AG09319 (cell line): ENCODE data around the gene CCT2.

Source experiments
- DNase-seq: peaks from one replicate; pipeline ENCODE4 v3.0.0-alpha.2; 2010; ENCODE audit warnings: low read depth; ENCODE audit errors: extremely low read depth
- TF ChIP-seq, protein P1 (sequence below): IDR thresholded peaks from 2 replicates; pipeline ENCODE4 v1.5.1; 2011; ENCODE audit warnings: low read depth, mild to moderate bottlenecking, inconsistent platforms, low read length, moderate library complexity

Gene CCT2

GRCh38 chr12:69620921-69621320, 35.7 kb downstream of the CCT2 start:
- TF ChIP-seq, protein P1, sequence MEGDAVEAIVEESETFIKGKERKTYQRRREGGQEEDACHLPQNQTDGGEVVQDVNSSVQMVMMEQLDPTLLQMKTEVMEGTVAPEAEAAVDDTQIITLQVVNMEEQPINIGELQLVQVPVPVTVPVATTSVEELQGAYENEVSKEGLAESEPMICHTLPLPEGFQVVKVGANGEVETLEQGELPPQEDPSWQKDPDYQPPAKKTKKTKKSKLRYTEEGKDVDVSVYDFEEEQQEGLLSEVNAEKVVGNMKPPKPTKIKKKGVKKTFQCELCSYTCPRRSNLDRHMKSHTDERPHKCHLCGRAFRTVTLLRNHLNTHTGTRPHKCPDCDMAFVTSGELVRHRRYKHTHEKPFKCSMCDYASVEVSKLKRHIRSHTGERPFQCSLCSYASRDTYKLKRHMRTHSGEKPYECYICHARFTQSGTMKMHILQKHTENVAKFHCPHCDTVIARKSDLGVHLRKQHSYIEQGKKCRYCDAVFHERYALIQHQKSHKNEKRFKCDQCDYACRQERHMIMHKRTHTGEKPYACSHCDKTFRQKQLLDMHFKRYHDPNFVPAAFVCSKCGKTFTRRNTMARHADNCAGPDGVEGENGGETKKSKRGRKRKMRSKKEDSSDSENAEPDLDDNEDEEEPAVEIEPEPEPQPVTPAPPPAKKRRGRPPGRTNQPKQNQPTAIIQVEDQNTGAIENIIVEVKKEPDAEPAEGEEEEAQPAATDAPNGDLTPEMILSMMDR: no peak
- DNase-seq: no peak

DNA sequence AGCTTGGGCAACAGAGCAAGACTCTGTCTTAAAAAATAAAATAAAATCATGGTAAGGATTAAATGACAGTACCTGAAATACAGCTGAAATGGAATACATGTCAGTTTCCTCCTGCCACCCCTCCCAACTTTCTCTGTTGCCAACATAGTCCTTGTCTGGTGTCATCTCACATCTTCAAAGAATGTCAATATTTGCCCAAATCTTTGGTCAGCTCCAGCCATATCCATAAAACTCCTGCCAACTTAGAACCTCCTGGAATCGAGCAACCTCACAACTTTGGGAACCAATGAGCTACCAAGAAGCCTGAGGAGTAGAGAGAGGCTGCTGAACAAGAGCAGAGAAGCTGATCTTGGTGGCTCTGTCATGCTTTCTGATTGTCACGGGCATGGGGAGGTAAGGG, 36.3 kb downstream of the CCT2 start:
- TF ChIP-seq, protein P1: no peak
- no peak for DNase-seq

- DNase-seq: no peak
- TF ChIP-seq, protein P1: no peak
Measured at GRCh38 chr12:69623970-69624369, 38.7 kb downstream of the CCT2 start.

GRCh38 chr12:69627501-69627900, 42.2 kb downstream of the CCT2 start:
- DNase-seq: no peak
- TF ChIP-seq, protein P1: no peak

DNA sequence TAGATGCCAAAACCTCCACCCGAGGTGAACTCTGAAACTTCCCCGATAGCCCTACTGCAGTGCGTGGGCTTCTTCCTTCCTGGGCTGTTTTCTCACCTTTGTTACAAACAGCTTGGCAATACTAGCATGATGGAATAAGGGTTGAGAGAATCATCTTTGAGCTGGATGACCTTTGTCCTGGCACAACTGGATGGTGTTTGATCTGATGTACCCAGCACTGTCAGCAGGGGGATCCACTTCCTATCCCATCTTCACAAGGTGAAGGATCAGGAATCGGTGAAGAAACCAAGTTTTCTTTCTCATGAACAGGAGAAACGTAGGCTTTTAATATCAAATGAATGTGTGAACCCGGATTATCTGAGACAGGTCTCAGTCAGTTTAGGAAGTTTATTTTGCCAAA, 44.9 kb downstream of the CCT2 start:
- DNase-seq: no peak
- TF ChIP-seq, protein P1: peak; percentile 15

DNA sequence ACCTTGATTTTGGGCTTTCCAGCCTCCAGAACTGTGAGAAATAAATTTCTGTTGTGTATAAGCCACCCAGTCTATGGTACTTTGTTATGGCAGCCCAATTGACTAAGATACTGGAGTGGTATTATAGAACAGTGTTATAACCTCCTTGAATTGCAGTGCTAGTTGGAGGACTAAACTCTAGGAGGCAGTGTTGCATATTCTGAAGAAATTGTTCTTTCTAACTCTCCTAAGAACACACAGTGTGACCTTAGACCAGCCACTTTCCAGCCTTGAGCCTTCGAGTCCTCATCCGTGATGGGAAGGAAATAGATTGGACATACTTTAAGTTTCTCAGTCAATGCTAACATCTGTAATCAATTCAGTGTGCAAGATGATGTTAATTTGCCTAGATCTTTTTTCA, 47.8 kb downstream of the CCT2 start:
- DNase-seq: no peak
- TF ChIP-seq, protein P1: no peak

GRCh38 chr12:69639400-69640016, 54.2 kb downstream of the CCT2 start:
- peak; percentile 24 for DNase-seq
- TF ChIP-seq, protein P1: peak; percentile 96
